ENCODE data around the gene NXN.
"Not testable (repeated sequence)": the region's sequence is repeated elsewhere in the genome, so short reads cannot be mapped to it uniquely, and the experiment has no call there.

The NXN gene

DNA sequence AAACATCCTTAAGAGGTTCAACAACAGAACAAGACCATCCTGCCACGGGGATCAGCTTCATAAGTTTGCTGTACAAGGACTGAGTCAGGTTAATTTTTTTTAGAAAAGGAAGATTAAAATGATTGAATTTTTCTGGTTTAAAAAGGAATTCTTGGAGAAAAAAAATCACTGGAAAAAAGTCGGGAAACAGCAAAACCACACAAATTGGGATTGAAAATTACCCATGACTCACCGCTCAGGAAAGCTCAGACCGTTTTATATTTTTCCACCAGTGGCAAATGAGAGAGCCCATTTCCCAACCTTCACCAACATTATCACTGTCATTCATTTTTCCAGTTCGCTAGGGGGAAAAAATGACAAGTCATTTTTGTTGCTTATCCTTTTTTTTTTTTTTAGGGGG is 150.8 kb downstream of the NXN start:
- H3K9me3 Mint-ChIP-seq = no peaks in the 10 kb centered on the region
- no peak overlapping the region for H3K27ac Mint-ChIP-seq
- no peaks in the 10 kb centered on the region for H3K4me1 Mint-ChIP-seq (ENCODE audit: low read depth)
- no peaks in the 10 kb centered on the region for H3K27me3 Mint-ChIP-seq
- H3K4me3 Mint-ChIP-seq = no peak overlapping the region
- H3K36me3 Mint-ChIP-seq (ENCODE audit: low read depth) = no peaks in the 10 kb centered on the region

DNA sequence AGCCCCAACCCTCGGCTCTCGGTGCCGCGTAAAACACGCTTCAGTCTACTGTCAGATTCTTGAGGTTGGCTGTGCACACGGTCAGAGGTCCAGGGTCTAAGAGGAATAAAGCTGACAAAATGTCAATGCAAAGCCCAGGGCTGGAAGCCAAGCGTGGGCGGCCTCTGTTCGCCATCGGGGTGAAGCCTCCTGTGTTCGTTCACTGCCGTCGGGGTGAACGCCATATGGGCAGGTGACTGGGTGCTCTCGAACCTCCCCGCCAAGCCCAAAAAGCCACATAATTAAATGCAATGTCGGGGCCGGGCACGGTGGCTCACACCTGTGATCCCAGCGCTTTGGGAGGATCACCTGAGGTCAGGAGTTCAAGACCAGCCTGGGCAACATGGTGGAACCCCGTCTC is 152.8 kb downstream of the NXN start:
- Mint-ChIP-seq H3K27me3 (no peaks in the 10 kb centered on the region), H3K9me3 (no peaks in the 10 kb centered on the region), H3K36me3 (ENCODE audit: low read depth) (no peaks in the 10 kb centered on the region), H3K4me1 (ENCODE audit: low read depth) (no peaks in the 10 kb centered on the region), H3K4me3 (no peak overlapping the region), H3K27ac (no peak overlapping the region)

DNA sequence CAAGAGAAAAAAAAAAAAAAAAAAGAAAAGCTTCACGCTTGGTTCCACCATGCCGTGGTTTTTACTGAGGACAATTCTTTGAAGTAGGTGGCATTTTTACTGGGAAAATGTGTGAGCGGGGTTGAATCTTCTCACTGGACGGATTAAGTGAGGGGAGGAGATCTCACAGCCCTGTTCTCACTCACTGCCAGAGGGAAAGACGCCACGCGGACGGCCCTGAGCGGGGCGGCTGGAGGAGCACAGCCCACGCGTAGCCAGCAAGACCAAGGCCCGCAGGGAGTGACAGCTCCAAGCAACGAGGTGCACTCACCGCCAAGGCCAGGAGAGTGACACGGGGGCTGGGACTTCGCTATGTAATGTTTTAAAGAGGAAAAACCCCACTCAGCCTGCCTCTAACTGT is 154.4 kb downstream of the NXN start:
- Mint-ChIP-seq H3K27me3 (no peaks in the 10 kb centered on the region), H3K36me3 (ENCODE audit: low read depth) (no peaks in the 10 kb centered on the region), H3K9me3 (no peaks in the 10 kb centered on the region), H3K4me3 (no peak overlapping the region), H3K4me1 (ENCODE audit: low read depth) (no peaks in the 10 kb centered on the region), H3K27ac (no peak overlapping the region)

DNA sequence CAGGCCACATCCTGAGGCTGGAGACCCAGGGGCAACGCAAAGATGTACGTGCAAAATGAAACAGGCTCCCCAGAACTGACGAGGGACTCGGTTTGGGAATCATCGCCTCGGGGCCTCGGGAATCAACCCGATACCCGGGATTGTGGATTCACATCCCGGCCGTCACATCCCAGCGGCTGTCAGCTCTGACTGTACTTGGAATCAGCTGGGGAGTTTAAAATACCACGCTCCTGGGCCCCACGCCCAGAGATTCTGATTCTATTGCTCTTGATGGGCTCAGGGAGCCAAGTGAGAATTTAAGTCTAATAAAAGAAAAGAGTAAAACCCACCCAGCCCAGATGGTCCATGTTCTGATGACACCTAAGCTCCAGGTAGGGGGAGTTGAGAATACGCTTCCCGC is 155.2 kb downstream of the NXN start:
- Mint-ChIP-seq H3K27ac (no peak overlapping the region), H3K36me3 (ENCODE audit: low read depth) (no peaks in the 10 kb centered on the region), H3K4me1 (ENCODE audit: low read depth) (no peaks in the 10 kb centered on the region), H3K27me3 (no peaks in the 10 kb centered on the region), H3K4me3 (no peak overlapping the region), H3K9me3 (no peaks in the 10 kb centered on the region)

DNA sequence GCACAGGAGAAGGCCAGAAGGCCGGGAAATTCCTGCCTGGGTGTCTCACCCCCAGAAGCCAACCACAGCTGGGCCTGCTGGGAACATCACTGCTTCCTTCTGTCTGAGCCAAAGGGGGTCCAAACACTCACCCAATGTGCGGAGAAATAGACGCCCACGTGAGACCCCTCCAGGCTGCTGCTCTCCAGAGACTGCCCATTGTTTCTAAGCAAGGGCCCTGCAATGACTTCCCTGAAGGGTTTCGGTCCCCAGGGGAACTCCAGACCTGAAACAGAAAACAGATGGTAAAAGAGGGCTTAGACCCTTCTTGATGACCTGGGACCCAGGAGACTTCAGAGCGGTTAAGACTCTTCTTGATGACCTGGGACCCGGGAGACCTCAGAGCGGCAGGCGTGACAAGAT is 156.1 kb downstream of the NXN start:
- Mint-ChIP-seq H3K9me3 (no peaks in the 10 kb centered on the region), H3K27me3 (no peaks in the 10 kb centered on the region), H3K4me1 (ENCODE audit: low read depth) (no peaks in the 10 kb centered on the region), H3K36me3 (ENCODE audit: low read depth) (no peaks in the 10 kb centered on the region), H3K4me3 (no peak overlapping the region), H3K27ac (no peak overlapping the region)

DNA sequence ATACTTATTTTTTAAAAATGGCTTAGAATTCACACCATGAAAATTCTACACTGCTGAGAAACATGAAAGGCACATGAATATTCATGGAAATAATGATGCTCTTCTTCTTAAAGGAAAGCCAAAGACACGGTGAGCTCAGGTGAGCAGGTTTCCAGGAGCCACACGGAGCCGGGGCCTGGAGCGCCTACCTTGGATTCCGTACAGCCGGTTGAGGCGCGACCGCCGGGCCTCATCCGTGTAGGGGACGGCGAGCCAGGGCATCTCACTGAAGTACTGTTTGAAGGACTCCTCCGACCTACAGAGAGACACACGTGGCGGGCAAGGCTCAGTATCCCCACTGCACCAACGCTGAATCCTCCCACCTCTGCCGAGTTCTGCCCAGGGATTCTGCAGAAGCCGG is 160.3 kb downstream of the NXN start:
- H3K4me1 Mint-ChIP-seq (ENCODE audit: low read depth) = no peaks in the 10 kb centered on the region
- H3K36me3 Mint-ChIP-seq (ENCODE audit: low read depth) = no peaks in the 10 kb centered on the region
- H3K4me3 Mint-ChIP-seq = no peak overlapping the region
- H3K9me3 Mint-ChIP-seq = no peaks in the 10 kb centered on the region
- no peak overlapping the region for H3K27ac Mint-ChIP-seq
- H3K27me3 Mint-ChIP-seq = no peaks in the 10 kb centered on the region

DNA sequence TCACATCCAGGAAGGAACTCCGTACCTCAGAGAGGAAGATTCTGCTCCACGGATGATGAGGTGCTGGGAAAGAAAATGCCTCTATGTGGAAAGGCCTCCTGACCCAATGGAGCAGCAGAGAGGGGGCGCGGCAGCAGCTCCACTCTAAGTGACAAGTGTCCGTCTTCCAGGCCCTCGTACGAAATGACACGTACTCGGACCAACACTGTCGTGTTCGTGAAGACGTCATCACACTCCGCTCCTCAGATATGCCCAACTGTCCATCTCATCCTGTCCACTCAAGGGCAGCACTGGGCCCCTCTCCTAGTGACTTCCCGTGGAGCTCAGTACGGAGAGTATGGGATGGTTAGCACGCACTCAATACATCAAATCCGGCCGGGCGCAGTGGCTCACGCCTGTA is 165.2 kb downstream of the NXN start:
- Mint-ChIP-seq H3K36me3 (ENCODE audit: low read depth) (no peaks in the 10 kb centered on the region), H3K27ac (no peak overlapping the region), H3K4me1 (ENCODE audit: low read depth) (no peaks in the 10 kb centered on the region), H3K9me3 (peaks cover 5% of the 10 kb centered on the region), H3K27me3 (peaks cover 7% of the 10 kb centered on the region), H3K4me3 (no peak overlapping the region)

DNA sequence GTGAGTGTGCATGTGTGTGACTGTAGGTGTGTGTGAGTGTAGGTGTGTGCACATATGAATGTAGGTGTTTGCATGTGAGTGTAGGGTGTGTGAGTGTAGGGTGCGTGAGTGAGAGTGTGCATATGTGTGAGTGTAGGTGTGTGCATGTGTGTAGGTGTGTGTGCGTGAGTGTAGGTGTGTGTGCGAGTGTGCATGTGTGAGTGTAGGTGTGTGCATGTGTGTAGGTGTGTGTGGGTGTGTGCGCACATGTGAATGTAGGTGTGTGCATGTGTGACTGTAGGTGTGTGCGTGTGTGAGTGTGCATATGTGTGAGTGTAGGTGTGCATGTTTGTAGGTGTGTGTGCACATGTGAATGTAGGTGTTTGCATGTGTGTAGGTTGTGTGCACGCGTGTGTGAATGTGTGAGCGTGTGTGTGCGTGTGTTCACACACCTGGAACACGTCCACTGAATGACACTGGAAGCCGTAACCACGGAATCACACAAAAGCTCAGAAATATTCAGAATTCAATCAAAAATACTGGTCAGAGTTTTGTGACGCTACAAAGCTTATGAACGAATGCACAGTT is 166.9 kb downstream of the NXN start:
- Mint-ChIP-seq H3K27me3 (peaks cover 7% of the 10 kb centered on the region), H3K36me3 (ENCODE audit: low read depth) (no peaks in the 10 kb centered on the region), H3K4me3 (no peak overlapping the region), H3K9me3 (peaks cover 5% of the 10 kb centered on the region), H3K27ac (no peak overlapping the region), H3K4me1 (ENCODE audit: low read depth) (no peaks in the 10 kb centered on the region)

DNA sequence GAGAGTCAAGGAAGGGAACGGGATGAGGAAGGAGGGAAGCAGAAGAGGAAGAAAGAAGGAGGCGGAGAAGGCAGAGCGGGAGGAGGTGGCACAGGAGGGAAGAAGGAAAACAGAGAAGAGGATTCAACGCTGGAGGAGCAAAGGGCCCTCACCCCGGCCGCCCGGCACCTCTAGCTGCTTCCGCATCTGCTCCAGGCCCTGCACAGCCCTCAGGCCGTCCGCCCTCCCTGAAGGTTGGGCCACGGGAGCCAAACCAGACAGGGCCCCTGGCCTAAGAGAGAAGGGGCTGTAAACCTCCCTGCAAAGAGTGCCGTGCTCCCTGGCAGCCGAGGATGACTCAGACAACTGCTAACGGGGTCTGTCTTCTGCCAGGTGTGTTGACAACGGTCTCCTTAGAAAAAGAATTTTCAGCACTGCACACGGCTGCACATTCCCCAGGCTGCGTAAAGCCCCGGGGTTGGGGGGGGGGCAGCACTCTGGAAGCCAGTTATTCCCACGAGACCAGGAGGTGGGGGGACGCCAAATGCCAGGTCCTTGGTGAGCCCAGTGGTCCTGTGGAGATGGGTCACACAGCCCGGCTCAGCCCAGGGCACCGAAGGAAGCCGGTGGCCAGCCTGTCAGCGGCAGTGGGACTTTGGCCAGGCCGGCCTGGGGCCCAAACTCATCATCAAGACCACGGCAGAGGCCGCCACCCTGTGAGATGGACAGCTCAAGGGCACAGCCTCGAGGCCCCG is 168.4 kb downstream of the NXN start:
- Mint-ChIP-seq H3K36me3 (ENCODE audit: low read depth) (no peaks in the 10 kb centered on the region), H3K27me3 (peaks cover 7% of the 10 kb centered on the region), H3K27ac (no peak overlapping the region), H3K4me1 (ENCODE audit: low read depth) (no peaks in the 10 kb centered on the region), H3K9me3 (peaks cover 5% of the 10 kb centered on the region), H3K4me3 (no peak overlapping the region)

DNA sequence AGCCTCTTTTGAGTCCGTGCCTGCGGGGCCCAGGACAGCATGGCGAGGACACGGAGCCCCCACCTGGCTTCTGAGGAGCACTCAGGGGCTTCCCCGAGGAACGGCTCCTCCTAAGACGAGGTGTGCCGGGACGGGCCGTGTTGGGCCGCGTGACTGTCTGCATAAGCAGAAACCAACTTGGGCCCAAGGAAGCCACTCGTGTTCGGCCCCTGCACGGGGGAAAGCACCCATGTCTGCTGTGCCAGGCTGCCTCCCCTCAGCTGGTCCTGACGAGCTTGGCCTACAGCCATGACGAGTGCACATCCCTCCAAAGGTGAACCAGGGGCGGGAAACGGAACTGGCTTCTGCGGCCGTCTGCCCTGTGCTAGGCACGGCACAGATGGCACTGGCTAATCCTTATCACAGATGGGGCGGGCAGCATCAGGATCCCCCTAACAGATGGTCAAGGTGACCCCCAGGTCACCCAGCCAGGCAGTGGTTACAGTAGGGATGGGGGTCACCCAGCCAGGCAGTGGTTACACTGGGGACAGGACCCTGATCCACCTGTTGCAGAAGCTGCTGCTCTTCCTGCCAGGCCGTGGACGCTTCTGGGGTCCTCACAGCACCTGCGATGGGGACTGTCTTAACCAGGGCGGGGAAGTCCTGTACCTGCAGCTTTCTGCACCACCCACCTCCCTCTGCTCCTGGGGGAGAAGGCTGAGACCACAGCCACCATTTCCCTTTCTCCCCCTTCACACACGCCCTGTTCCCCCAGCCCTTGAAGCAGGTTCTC is 171.9 kb downstream of the NXN start:
- Mint-ChIP-seq H3K27ac (no peak overlapping the region), H3K36me3 (ENCODE audit: low read depth) (no peaks in the 10 kb centered on the region), H3K4me1 (ENCODE audit: low read depth) (no peaks in the 10 kb centered on the region), H3K4me3 (no peak overlapping the region), H3K27me3 (peaks cover 3% of the 10 kb centered on the region), H3K9me3 (peaks cover 5% of the 10 kb centered on the region)

DNA sequence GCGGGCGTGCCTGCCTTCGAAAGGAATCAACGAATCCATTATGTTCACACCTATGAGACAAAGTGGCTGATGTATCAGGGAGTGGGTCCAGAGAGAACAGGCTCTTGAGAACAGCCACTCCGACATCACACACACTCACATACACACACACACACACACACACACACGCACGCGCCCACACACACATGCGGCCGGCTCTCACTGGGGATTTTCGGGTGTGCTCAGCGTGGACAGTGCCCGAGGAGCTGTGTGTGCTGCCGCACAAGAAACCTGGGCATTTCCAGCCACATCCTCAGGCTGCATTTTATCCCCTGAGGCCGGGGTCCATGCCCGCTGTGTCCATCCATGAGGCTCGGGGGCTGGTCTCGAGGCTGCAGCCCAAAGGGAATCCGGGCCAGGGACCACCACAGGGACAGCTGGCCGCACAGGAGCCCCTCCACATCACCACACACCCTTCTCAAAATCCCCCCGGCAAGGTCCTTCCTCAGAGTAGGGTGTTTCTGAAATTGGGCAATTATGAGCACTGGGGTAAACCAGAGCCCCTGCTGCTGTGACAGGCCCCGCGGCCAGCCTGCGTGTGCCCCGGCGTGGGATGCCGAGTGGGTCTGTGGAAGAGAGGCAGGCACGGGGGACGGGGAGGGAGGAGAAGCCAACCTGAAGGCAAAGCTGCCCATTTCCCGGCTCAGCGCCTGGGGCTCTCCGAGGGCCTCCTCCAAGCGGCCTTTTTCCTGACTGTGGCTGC is 172.6 kb downstream of the NXN start:
- H3K36me3 Mint-ChIP-seq (ENCODE audit: low read depth) = no peaks in the 10 kb centered on the region
- no peaks in the 10 kb centered on the region for H3K4me1 Mint-ChIP-seq (ENCODE audit: low read depth)
- no peak overlapping the region for H3K4me3 Mint-ChIP-seq
- no peaks in the 10 kb centered on the region for H3K9me3 Mint-ChIP-seq
- H3K27me3 Mint-ChIP-seq = no peaks in the 10 kb centered on the region
- H3K27ac Mint-ChIP-seq = no peak overlapping the region

DNA sequence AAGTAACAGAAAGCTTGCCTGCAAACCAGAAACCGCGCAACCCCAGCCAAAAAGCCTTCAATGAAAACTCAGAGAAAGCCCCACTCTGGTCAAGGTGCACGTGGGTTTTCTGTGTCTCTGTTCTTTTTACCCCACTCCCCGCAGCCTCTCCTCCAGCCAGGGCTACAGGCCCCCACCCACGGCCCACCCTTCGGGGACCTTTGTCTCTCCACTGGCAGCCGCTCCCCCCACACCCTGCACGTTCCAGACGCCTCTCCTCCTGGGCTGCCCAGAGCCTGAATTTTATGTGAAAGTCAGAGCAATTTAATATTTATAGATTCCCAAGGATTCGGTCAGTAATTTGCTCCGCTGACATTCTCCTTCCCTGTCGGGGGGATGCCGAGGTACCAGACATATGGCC is 173.2 kb downstream of the NXN start:
- Mint-ChIP-seq H3K9me3 (no peaks in the 10 kb centered on the region), H3K4me1 (ENCODE audit: low read depth) (no peaks in the 10 kb centered on the region), H3K27ac (no peak overlapping the region), H3K36me3 (ENCODE audit: low read depth) (no peaks in the 10 kb centered on the region), H3K4me3 (no peak overlapping the region), H3K27me3 (no peaks in the 10 kb centered on the region)

DNA sequence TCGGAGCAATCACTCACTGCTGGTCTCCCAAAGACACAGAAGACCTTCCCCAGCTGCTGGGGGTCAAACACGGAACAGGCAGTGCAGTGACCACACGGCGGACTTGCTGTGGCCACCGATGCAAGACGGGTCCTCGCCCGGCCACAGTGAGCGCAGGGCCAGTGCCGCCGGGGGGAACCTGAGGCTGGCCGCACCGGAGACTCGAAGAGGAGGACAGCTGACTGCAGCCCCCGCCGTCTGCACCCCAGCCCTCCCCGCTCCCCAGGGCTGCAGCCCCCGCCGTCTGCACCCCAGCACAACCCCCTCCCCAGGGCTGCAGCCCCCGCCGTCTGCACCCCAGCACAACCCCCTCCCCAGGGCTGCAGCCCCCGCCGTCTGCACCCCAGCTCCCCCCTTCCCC is 173.7 kb downstream of the NXN start:
- H3K4me1 Mint-ChIP-seq (ENCODE audit: low read depth) = not testable (repeated sequence)

DNA sequence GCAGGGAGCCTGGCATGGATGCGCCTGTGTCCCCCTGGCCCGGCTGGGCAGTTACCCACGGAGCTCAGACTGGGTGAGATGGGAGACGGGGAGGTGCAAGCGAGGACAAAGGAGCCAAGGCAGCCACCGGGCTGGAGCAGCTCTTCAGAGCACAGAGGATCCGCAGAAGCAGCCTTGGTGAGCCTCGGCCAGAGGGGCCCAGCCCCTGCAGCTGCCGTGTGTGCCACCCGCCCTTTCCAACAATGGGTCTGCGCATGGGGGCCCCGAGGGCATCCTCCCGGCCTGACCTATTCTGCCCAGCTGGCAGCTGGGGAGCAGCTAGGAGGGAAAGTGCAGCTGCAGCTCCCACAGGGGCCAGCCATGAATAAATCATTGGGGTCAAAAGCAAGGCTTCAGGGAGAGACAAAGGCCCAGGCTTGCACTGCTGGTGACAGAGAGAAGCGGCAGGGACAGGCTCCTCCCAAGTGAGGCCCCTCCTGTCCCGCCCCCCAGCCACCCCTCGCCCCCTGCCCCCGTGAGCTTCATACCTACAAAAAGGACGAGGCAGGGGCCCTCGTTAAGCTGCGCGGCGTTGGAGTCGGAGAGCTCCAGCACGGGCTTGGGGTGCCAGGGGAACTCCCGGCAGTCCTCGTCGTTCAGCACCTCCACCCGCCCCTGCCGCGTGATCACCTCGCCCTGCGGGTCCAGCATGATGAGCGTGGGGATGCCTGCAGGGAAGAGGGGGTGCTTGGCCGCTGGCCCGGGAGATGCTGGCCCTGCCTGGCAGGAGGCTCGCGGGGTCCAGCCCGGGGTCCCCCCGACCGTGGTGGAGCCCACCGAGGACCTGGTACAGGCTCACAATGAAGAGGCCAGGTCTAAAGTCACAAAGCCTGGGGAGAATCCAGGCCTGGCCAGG is 174.8 kb downstream of the NXN start:
- no peak overlapping the region for H3K4me3 Mint-ChIP-seq
- H3K9me3 Mint-ChIP-seq = no peaks in the 10 kb centered on the region
- no peaks in the 10 kb centered on the region for H3K27me3 Mint-ChIP-seq
- H3K36me3 Mint-ChIP-seq (ENCODE audit: low read depth) = no peaks in the 10 kb centered on the region
- H3K27ac Mint-ChIP-seq = no peak overlapping the region
- H3K4me1 Mint-ChIP-seq (ENCODE audit: low read depth) = no peaks in the 10 kb centered on the region

More for the DNA sequence above, 173.7 kb downstream of the NXN start:
- not testable (repeated sequence) for H3K36me3 Mint-ChIP-seq (ENCODE audit: low read depth); H3K9me3 Mint-ChIP-seq; H3K4me3 Mint-ChIP-seq; H3K27ac Mint-ChIP-seq; H3K27me3 Mint-ChIP-seq
